Right lung (tissue), 10 donors: ENCODE data around the gene PHETA2. TPM values are rescaled to one million over a fixed set of nuclear protein-coding genes. Genes with fewer than 3 reads are reported as not detected.

Source experiments
- DNase-seq, 2 donors: peaks; one replicate each; pipeline ENCODE4 v3.0.0-alpha.2; 2013
- long read RNA-seq, 8 donors: transcript quantifications; one replicate each; lab custom pipeline, GENCODE V29; 2026
- polyA plus RNA-seq, 5 donors: library from polyadenylated mRNA; unstranded; fragments of 120-200 nt; gene quantifications; one replicate each; pipeline versions ENCODE4 v1.2.1 to v1.2.3, GENCODE V29; 2013; ENCODE audit warnings: inconsistent platforms in 1 of 5, low replicate concordance in 1 of 5; ENCODE audit not compliant: insufficient read length in 5 of 5, insufficient read depth in 1 of 5

The PHETA2 gene
- 10 to 100 TPM; 12.7 to 22.1 (median 14.5) TPM for polyA plus RNA-seq
- long read RNA-seq, donor 1, transcript PHETA2-201 (3 exons, 2,335 nt): major isoform, 10 of 11 reads
- long read RNA-seq, donor 1, partial matches to known transcripts: 0 of 11 reads
- long read RNA-seq, donor 1, other reads (novel, unspliced or antisense): 0 of 11 reads
- long read RNA-seq, donor 2, transcript PHETA2-201 (3 exons, 2,335 nt): major isoform, 10 of 11 reads
- long read RNA-seq, donor 2, partial matches to known transcripts: 0 of 11 reads
- long read RNA-seq, donor 2, other reads (novel, unspliced or antisense): 0 of 11 reads
- long read RNA-seq, donor 3, transcript PHETA2-201 (3 exons, 2,335 nt): major isoform, 9 of 20 reads
- long read RNA-seq, donor 3, partial matches to known transcripts: 10 of 20 reads
- long read RNA-seq, donor 3, other reads (novel, unspliced or antisense): 0 of 20 reads
- long read RNA-seq, donor 4, transcript PHETA2-201 (3 exons, 2,335 nt): major isoform, 6 of 6 reads
- long read RNA-seq, donor 4, partial matches to known transcripts: 0 of 6 reads
- long read RNA-seq, donor 4, other reads (novel, unspliced or antisense): 0 of 6 reads
- long read RNA-seq, donor 5, transcript PHETA2-201 (3 exons, 2,335 nt): major isoform, 7 of 8 reads
- long read RNA-seq, donor 5, partial matches to known transcripts: 0 of 8 reads
- long read RNA-seq, donor 5, other reads (novel, unspliced or antisense): 0 of 8 reads
- long read RNA-seq, donor 6, transcript PHETA2-201 (3 exons, 2,335 nt): major isoform, 16 of 16 reads
- long read RNA-seq, donor 6, partial matches to known transcripts: 0 of 16 reads
- long read RNA-seq, donor 6, other reads (novel, unspliced or antisense): 0 of 16 reads
- long read RNA-seq, donor 7, transcript PHETA2-201 (3 exons, 2,335 nt): major isoform, 6 of 6 reads
- long read RNA-seq, donor 7, partial matches to known transcripts: 0 of 6 reads
- long read RNA-seq, donor 7, other reads (novel, unspliced or antisense): 0 of 6 reads
- long read RNA-seq, donor 8, partial matches to known transcripts: 0 of 1 reads
- long read RNA-seq, donor 8, other reads (novel, unspliced or antisense): 0 of 1 reads

DNA sequence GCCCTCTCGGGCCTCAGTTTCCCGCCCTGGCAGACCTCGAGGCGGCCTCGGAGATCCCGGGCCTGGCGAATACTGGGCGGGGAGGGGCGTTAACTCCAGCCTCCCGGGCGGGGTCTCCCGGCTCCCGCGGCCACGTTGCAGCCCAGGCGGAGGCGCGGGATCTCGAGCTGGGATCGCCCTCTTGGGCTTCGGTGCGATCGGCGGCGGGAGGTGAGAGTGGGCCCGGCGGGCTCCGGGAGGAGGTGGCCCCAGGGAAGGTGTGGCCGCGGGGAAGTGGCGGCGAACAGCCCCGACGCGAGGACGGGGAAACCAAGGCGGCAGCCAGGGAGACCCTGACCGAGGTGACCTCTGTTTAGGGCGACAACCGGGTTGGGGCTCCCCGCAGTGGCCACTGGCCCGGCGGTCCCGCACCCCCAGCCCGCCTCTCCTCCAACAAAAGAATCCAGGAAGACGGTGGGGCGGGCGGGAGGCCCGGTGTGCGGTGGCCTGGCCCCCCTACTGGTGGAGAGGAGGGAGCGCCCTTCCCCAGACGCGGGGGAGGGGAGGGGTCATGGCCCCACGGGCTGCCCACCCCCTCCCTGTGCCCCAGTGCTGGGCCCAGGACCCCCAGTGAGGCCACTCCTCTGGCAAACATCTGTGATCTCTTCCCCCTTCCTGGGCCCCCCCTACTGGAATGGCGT is at the start of gene PHETA2:
Gene PHETA2 (plus strand): TSS at position 117 of the 680 bp plus-strand sequence. CDS start 3,046 bp downstream, outside the sequence.
- peak; percentile 48 to 56 for DNase-seq

DNA sequence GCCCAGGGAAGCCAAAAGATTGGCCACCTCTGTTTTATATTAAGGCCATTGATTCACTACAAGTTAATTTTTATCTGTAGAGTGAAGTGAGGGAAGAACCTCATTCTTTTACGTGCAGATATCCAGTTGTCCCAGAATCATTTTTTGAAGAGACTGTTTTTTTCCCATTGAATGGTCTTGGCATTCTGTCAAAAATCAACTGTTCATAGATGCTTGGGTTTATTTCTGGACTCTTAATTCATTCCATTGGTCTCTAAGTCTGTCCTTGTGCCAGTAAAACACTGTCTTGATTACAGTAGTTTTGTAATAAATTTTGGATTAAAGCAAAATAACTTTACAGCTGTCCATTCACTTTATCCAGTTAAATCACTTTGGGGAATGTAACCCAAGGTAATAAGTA is 48.6 kb upstream of the PHETA2 start:
- DNase-seq: peak; percentile 6 to 11

GRCh38 chr22:42026705-42027104 is 47.3 kb upstream of the PHETA2 start:
- DNase-seq: no peak

DNA sequence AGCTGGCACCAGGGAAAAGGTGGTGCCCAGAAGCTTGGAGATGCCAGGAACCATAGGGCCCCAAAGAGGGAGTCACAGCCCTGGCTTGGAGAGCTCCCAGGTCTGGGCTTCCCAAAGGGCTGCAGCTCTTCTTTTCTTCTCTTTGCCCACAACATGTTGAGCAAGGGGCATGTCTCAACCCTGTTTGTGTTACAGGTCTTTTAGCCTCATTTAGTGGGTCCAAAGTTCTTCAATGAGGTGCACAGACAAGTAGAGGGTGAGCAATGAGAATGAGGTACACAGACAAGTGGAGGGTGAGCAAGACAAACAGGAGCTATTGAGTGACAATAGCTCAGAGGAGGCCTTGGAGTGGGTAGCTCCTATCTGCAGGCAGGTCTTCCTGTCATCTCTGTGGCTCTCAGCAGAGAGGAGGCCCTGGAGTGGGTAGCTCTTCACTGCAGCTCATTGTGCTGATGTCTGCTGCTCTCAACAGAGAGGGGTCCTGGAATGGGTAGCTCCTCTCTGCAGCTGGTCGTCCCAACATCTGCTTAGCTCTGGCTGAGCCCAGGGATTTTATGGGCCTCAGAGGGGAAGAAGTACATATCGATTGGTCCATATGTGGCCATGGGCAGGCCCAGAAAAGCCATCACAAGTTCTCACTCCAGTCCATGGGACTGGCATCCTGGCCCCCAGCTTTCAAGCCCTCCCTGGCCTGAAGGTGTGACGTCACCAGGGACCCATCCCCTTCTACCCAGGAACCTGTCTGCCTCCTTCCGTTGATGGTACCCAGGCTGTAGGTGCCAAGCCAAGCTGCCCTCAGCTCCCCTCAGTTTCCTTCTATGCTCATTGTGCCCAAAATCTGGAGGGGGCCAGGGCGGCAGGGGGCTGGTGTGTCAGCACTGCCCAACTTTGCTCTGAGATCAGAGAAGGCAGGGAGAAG is 40.5 kb upstream of the PHETA2 start:
- DNase-seq: no peak

GRCh38 chr22:42035256-42035655 is 38.8 kb upstream of the PHETA2 start:
- no peak for DNase-seq

GRCh38 chr22:42039271-42039670 is 34.8 kb upstream of the PHETA2 start:
- no peak for DNase-seq

DNA sequence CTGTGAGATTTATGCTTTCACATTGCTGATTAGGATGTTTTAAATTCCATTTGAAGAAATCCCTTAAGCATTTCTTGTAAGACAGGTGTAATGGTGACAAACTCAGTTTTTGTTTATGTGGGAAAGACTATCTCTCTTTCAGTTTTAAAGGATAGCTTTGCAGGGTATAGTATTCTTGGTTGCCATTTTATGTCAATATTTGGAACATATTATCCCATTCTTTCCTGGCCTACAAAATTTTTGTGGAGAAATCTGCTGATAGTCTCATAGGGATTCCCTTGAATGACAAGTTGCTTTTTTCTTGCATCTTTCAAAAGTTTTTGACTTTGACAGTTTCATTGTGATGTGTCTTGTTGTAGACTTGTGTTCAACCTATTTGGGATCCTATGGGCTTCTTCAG is 32.3 kb upstream of the PHETA2 start:
- DNase-seq: no peak

- DNase-seq: no peak
Measured at GRCh38 chr22:42050641-42051180, 23.3 kb upstream of the PHETA2 start.

DNA sequence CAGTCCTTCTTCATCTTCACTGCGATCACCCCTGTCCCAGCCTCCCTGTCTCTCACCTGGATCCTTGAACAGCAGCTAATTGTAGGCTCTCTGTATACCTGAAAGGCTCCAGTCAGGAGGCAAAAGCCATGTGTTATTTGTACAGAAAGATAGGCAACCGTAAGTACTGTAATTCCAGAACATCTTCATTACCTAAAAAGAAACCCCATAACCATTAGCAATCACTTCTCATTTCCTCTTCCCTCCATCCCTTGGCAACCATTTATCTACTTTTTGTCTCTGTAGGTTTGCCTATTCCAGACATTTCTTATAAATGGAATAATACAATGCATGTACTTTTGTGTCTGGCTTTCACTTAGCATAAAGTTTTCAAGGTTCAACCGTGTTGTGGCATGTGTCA is 21.3 kb upstream of the PHETA2 start:
- DNase-seq: no peak

- no peak for DNase-seq
Measured at GRCh38 chr22:42056757-42057511, 17.1 kb upstream of the PHETA2 start.

GRCh38 chr22:42060489-42060888 is 13.6 kb upstream of the PHETA2 start:
- no peak for DNase-seq

GRCh38 chr22:42061041-42061440 is 13.0 kb upstream of the PHETA2 start:
- DNase-seq: no peak

DNA sequence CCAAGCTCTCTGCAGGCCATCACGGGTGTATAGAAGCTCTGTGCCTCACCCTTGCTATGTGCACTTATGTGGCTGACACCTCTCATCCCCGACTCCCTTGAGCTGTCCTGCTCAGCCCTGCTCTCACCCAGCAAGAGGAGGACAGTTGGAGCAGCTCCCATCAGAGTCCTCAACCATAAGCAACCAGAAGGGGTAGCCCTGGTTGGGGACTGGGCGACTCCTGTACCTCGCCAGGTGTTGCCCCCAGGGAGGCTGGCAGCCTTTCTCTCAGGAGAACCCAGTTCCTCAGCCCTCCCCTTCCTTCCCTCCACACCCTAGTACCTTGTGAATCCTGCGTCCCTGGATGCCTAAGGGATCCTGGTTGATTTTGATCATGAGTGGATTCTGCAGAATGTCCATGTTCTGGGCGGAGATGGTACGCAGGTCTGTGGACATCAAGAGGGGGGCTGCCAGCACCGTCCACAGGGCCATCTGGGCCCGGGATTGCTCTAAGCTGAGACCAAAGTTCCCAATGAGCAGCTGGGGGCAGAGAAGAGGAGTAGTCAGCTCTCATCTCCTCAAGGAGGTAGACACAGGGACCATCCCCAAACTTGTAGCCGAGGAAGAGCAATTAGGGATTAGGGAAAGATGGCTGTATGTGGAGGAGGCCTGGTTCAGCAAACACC is 11.4 kb upstream of the PHETA2 start:
- no peak for DNase-seq

DNA sequence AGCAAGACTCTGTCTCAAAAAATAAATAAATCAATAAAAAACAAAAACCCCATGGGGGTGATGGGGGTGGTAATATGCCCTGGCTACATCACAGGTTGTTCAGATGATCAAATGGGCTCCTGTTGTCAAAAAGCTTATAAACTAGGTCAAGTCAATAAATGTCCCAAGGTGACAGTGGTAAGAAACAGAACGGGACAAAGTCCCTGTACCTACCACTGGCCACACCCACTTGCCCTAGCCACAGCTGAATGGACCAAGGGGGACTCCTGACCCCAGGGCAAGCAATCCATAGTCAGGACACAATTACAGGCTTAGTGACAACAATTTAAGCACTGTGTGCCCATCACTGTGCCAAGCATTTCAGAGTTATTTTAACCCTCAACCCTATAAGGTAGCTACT is 9.4 kb upstream of the PHETA2 start:
- no peak for DNase-seq

DNA sequence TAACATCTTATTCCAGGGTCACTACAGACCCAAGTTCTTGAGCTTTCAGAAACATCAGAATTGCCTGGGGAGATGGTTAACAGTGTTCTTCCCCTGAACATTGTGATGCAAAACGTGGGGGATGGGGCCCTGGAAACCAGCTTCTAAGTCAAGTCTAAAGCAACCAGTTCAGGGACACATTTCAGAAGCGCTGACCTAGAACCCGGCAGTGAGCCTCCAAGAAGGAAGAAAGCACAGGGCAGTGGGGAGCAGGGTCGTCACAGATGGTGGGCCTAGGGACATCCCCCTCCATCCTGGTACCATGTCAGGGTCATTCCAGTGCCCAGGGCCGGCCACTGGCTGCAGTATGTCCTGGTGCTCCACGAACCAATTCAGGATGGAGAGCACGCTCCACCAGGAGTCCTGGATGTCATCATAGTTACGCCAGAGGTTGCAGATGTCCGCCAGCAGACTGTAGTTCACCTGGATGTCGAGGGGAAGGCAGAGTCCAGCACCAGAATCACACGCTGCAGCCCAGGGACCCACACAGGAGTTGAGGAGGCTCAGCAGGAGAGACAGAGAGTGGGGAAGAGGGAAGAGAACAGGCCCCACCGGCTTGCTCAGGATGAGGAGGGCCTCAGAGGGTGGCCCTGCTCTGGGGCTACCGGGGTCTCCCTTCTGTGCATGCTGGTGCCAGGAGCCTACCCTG is 8.5 kb upstream of the PHETA2 start:
- DNase-seq: no peak

GRCh38 chr22:42066126-42066761 is 7.8 kb upstream of the PHETA2 start:
- no peak for DNase-seq

- DNase-seq: no peak
Measured at GRCh38 chr22:42066937-42067336, 7.1 kb upstream of the PHETA2 start.
